RWPE2 (cell line): ENCODE data around the gene GPR119.

Source experiments
- ATAC-seq: fragments of 200-7000 bp; cut with Tn5 transposase; 3 replicates; pipeline ENCODE4 v1.9.1; 2021; ENCODE audit warnings: low read depth
- DNase-seq: peaks from one replicate; pipeline ENCODE4 v3.0.0-alpha.2; 2020; ENCODE audit warnings: low spot score
- H3K27ac ChIP-seq: fragments of 450-650 bp; 2 replicates; pipeline ENCODE4 v1.5.1; 2017; ENCODE audit warnings: mild to moderate bottlenecking; ENCODE audit not compliant: poor library complexity, severe bottlenecking
- H3K27me3 ChIP-seq: fragments of 250-450 bp; sonication (Bioruptor Pico); 2 replicates; pipeline ENCODE4 v1.5.1; 2021; ENCODE audit warnings: mild to moderate bottlenecking, moderate library complexity; ENCODE audit not compliant: insufficient read depth, poor library complexity, severe bottlenecking
- H3K36me3 ChIP-seq: fragments of 250-450 bp; sonication (Bioruptor Pico); 2 replicates; pipeline ENCODE4 v1.5.1; 2020; ENCODE audit warnings: low read depth, mild to moderate bottlenecking, moderate library complexity
- H3K4me1 ChIP-seq: fragments of 250-450 bp; sonication (Bioruptor Pico); 2 replicates; pipeline ENCODE4 v1.5.1; 2021; ENCODE audit warnings: mild to moderate bottlenecking, moderate library complexity; ENCODE audit not compliant: insufficient read depth, poor library complexity, severe bottlenecking
- H3K4me3 ChIP-seq: fragments of 250-450 bp; sonication (Bioruptor Pico); 2 replicates; pipeline ENCODE4 v1.5.1; 2021; ENCODE audit warnings: mild to moderate bottlenecking, moderate library complexity; ENCODE audit not compliant: severe bottlenecking
- H3K9me3 ChIP-seq: fragments of 250-450 bp; sonication (Bioruptor Pico); 2 replicates; pipeline ENCODE4 v1.5.1; 2021; ENCODE audit warnings: mild to moderate bottlenecking, moderate library complexity; ENCODE audit not compliant: severe bottlenecking
- TF ChIP-seq, protein P1 (sequence below): fragments of 450-650 bp; IDR thresholded peaks from one replicate; pipeline ENCODE4 v1.5.1; 2017; ENCODE audit warnings: mild to moderate bottlenecking, moderate library complexity; ENCODE audit not compliant: poor library complexity, severe bottlenecking

Gene GPR119

DNA sequence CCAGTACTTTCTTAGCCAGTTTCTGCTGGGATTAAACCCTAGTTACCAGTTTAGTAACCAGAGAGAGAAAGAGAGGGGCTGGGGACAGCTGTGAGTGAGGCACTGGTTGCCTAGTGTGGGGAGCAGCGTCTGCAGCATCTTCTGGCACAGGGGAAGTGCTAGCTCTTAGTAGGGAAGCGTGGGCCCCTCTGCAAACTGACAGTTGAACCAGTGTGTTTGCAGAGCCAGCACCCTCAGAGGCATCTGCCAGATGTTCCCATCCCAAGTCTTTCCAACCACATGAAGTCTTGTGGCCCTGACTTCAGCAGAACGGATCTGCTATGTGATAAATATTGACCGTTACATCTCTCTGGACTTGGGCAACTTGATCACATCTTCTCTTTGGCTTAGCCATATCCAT is 31.3 kb upstream of the GPR119 start:
- Histone ChIP-seq H3K9me3 (no peaks in the 10 kb centered on the region), H3K4me3 (no peak overlapping the region), H3K27me3 (no peaks in the 10 kb centered on the region), H3K27ac (no peak overlapping the region), H3K36me3 (no peaks in the 10 kb centered on the region), H3K4me1 (no peaks in the 10 kb centered on the region)
- DNase-seq (no peak), ATAC-seq (no peak)
- TF ChIP-seq, protein P1, sequence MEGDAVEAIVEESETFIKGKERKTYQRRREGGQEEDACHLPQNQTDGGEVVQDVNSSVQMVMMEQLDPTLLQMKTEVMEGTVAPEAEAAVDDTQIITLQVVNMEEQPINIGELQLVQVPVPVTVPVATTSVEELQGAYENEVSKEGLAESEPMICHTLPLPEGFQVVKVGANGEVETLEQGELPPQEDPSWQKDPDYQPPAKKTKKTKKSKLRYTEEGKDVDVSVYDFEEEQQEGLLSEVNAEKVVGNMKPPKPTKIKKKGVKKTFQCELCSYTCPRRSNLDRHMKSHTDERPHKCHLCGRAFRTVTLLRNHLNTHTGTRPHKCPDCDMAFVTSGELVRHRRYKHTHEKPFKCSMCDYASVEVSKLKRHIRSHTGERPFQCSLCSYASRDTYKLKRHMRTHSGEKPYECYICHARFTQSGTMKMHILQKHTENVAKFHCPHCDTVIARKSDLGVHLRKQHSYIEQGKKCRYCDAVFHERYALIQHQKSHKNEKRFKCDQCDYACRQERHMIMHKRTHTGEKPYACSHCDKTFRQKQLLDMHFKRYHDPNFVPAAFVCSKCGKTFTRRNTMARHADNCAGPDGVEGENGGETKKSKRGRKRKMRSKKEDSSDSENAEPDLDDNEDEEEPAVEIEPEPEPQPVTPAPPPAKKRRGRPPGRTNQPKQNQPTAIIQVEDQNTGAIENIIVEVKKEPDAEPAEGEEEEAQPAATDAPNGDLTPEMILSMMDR: no peak

DNA sequence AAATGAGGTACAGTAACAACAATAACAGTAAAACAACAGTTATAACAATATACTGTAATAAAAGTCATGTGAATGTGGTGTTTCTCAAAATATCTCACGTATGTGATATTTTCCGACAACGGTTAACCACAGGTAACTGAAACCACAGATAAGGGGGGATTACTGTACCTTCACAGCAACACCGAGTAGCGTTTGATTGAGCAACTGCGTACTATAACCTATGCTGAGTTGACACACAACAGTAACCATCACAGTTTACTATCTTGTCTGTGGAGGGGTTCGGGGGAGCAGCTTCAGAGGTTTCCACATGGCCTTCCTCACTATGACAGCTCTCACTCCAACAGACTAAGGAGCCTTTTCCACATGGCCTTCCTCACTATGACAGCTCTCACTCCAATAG is 29.7 kb upstream of the GPR119 start:
- Histone ChIP-seq H3K36me3 (no peaks in the 10 kb centered on the region), H3K4me1 (no peaks in the 10 kb centered on the region), H3K27ac (no peak overlapping the region), H3K9me3 (no peaks in the 10 kb centered on the region), H3K4me3 (no peak overlapping the region), H3K27me3 (no peaks in the 10 kb centered on the region)
- DNase-seq (no peak), ATAC-seq (no peak)
- TF ChIP-seq, protein P1: no peak

DNA sequence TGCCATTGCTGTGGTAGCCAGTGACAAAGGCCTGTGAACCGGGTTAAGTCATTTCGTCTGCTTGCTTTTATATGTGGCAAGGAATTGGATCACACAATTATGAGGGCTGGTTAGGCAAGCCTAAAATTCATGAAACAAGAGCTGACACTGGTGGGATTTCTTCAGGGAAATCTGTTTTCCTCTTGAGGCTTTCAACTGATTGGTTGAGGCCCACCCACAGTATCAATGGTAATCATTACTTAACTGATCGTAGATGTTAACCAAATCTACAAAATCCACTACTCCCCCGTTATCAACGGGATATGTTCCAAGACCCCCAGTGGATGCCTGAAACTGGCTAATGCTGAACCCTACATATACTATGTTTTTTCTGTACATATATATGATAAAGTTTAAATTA is 29.3 kb upstream of the GPR119 start:
- TF ChIP-seq, protein P1: no peak
- DNase-seq (no peak), ATAC-seq (no peak)
- Histone ChIP-seq H3K36me3 (peaks cover 3% of the 10 kb centered on the region), H3K27ac (no peak overlapping the region), H3K27me3 (no peaks in the 10 kb centered on the region), H3K4me1 (no peaks in the 10 kb centered on the region), H3K9me3 (no peaks in the 10 kb centered on the region), H3K4me3 (no peak overlapping the region)

DNA sequence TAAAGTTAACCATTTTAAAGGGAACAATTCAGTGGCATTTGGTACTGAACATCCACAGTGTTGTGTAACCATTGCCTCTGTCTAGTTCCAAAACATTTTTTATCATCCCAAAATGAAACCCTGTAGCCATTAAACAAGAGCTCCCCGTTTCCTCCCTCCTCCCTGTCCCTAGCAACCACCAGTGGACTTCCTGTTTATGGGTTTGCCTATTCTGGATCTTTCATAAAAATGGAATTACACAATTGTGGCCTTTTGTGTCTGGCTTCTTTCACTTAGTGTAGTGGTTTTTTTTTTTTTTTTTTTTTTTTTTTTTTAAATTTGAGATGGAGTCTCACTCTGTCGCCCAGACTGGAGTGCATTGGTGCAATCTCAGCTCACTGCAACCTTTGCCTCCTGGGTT is 27.9 kb upstream of the GPR119 start:
- ATAC-seq (no peak), DNase-seq (no peak)
- Histone ChIP-seq H3K36me3 (peaks cover 16% of the 10 kb centered on the region), H3K9me3 (no peaks in the 10 kb centered on the region), H3K27me3 (no peaks in the 10 kb centered on the region), H3K4me1 (no peaks in the 10 kb centered on the region), H3K4me3 (no peak overlapping the region), H3K27ac (no peak overlapping the region)
- TF ChIP-seq, protein P1: no peak

DNA sequence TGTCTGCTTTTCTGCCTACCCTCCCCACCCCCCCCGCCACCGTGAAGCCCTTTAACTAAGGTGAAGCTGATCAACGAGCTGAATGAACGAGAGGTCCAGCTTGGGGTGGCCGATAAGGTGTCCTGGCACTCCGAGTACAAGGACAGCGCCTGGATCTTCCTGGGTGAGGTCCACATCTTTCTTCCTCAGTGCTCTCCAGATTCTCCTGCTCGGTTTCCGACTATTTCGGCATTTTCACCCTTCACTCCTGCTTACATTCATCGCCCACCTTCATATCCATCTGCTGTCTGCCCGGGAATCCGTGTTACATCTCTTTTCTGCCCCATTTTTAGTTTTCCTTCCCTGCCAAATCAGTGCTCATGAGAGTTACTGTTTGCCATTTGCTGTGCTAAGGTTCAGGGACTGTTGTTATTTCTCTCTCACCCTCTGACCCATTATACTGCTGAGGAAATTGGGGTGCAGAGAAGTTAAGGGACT is 16.8 kb upstream of the GPR119 start:
- peak; percentile 26; the same call in 1 of the 3 replicates for ATAC-seq
- peak overlapping the region; percentile 55 for H3K4me3 ChIP-seq
- no peaks in the 10 kb centered on the region for H3K9me3 ChIP-seq
- no peaks in the 10 kb centered on the region for H3K27me3 ChIP-seq
- no peaks in the 10 kb centered on the region for H3K4me1 ChIP-seq
- no peak for DNase-seq
- TF ChIP-seq, protein P1: no peak
- H3K36me3 ChIP-seq: peaks cover 3% of the 10 kb centered on the region
- H3K27ac ChIP-seq: peak overlapping the region; percentile 12
